Measurements from ENCODE around the gene TUBB4A. TPM values are rescaled to one million over a fixed set of nuclear protein-coding genes. Genes with fewer than 3 reads are reported as not detected.

TUBB4A gene
- total and polyA plus RNA-seq, 10 of the 15 experiments (the other 5 are each of a cell fraction or from before 2014, with no cell fraction given) = 0.29 to 22.4 (median 3.8) TPM

- TF ChIP-seq MTA3 (IDR thresholded peaks at IDR 0.05; ENCODE audit: borderline replicate concordance, low read length) (no peak), BCL11A (IDR thresholded peaks at IDR 0.05; ENCODE audit: low read depth, low read length) (no peak), ZNF687 (IDR thresholded peaks at IDR 0.05) (peak; percentile 24; the same call in 1 of the 2 replicates), ZBTB33 (IDR thresholded peaks at IDR 0.05) (no peak), EZH2 (IDR thresholded peaks at IDR 0.05; ENCODE audit: borderline replicate concordance, control insufficient read depth, low read depth, low read length) (no peak), STAT3 (IDR thresholded peaks at IDR 0.05; ENCODE audit: low read depth, low read length) (no peak), PBX3 (IDR thresholded peaks at IDR 0.05; ENCODE audit: insufficient replicate concordance, low read depth, low read length) (no peak), NFXL1 (IDR thresholded peaks at IDR 0.05; ENCODE audit: borderline replicate concordance) (no peak), IKZF1 (conservative IDR thresholded peaks at IDR 0.05) (peak; percentile 99), SMARCA5 (IDR thresholded peaks at IDR 0.05) (peak; percentile 96), CHD1 (IDR thresholded peaks at IDR 0.05; ENCODE audit: low read depth, low read length) (no peak), CTCF (IDR thresholded peaks at IDR 0.05 in 2 of 3, conservative IDR thresholded peaks at IDR 0.05 in 1 of 3; ENCODE audit: control insufficient read depth in 2 of 3, extremely low read depth in 1 of 3, insufficient read depth in 1 of 3, low read depth in 3 of 3, low read length in 3 of 3) (no peak), ATF7 (IDR thresholded peaks at IDR 0.05; ENCODE audit: low read depth) (no peak), FOXM1 (IDR thresholded peaks at IDR 0.05; ENCODE audit: low read depth, low read length) (no peak; the same call in 1 of the 2 replicates), POLR2AphosphoS2 (IDR thresholded peaks at IDR 0.05; ENCODE audit: low read depth, low read length) (no peak), MAX (IDR thresholded peaks at IDR 0.05; ENCODE audit: low read depth, low read length) (no peak), CREB1 (IDR thresholded peaks at IDR 0.05; ENCODE audit: low read depth) (no peak), NR2C1 (IDR thresholded peaks at IDR 0.05) (0 out of 2 replicates have a peak, but pooled peaks have one; percentile 34), CBX3 (IDR thresholded peaks at IDR 0.05; ENCODE audit: borderline replicate concordance, low read depth) (no peak), ATF3 (IDR thresholded peaks at IDR 0.05; ENCODE audit: borderline replicate concordance, extremely low read depth, low read depth, low read length) (no peak), NR2C2 (IDR thresholded peaks at IDR 0.05; ENCODE audit: borderline replicate concordance, control insufficient read depth, insufficient read length, low read depth) (no peak)
These were observed 26.5 kb upstream of the TUBB4A start (continued) for GRCh38 chr19:6528544-6529121.

Measured in GM12878 (cell line).